Progenitor cell of endocrine pancreas (in vitro differentiated cells): ENCODE results near the gene POLR2L. TPM values are rescaled to one million over a fixed set of nuclear protein-coding genes. Genes with fewer than 3 reads are reported as not detected.

ENCODE experiments used
- DNase-seq: peaks from one replicate; pipeline ENCODE4 v3.0.0; 2021; ENCODE audit warnings: low spot score; ENCODE audit not compliant: unreplicated experiment
- H3K27ac Mint-ChIP-seq: 2 replicates; pipeline ENCODE4 v1.8.0; 2021; ENCODE audit warnings: mild to moderate bottlenecking, moderate library complexity, mixed read lengths
- H3K27me3 Mint-ChIP-seq: 2 replicates; pipeline ENCODE4 v1.8.0; 2021; ENCODE audit warnings: mixed read lengths
- H3K36me3 Mint-ChIP-seq: 2 replicates; pipeline ENCODE4 v1.8.0; 2022; ENCODE audit warnings: mixed read lengths; ENCODE audit not compliant: insufficient read depth
- H3K4me1 Mint-ChIP-seq: 2 replicates; pipeline ENCODE4 v1.8.0; 2021; ENCODE audit warnings: low read depth, mixed read lengths
- H3K4me3 Mint-ChIP-seq: 2 replicates; pipeline ENCODE4 v1.8.0; 2021; ENCODE audit warnings: low read depth, mild to moderate bottlenecking, moderate library complexity, mixed read lengths
- H3K9me3 Mint-ChIP-seq: 2 replicates; pipeline ENCODE4 v1.8.0; 2021; ENCODE audit warnings: low read depth, mixed read lengths
- CTCF ChIP-seq: fragments of 200-600 bp; sonication (generic); IDR thresholded peaks from one replicate; pipeline ENCODE4 v1.5.0; 2021; ENCODE audit warnings: antibody characterized with exemption, mild to moderate bottlenecking; ENCODE audit not compliant: unreplicated experiment
- total RNA-seq: library from RNA; stranded (reverse); gene quantifications from 2 replicates; pipeline ENCODE4 v1.2.1, GENCODE V29; 2021

Gene POLR2L
- total RNA-seq, 1 donor from 2014 or later, result 97.9 TPM

- H3K27ac Mint-ChIP-seq, result no peak overlapping the region
- no peak overlapping the region for H3K4me3 Mint-ChIP-seq
- peaks cover under 1% of the 10 kb centered on the region for H3K4me1 Mint-ChIP-seq
- H3K27me3 Mint-ChIP-seq, result no peaks in the 10 kb centered on the region
- H3K36me3 Mint-ChIP-seq, result no peaks in the 10 kb centered on the region
- DNase-seq, result no peak
- no peak for TF ChIP-seq CTCF
- no peaks in the 10 kb centered on the region for H3K9me3 Mint-ChIP-seq
Measured at GRCh38 chr11:802018-802617, 40.2 kb downstream of the POLR2L start.

DNA sequence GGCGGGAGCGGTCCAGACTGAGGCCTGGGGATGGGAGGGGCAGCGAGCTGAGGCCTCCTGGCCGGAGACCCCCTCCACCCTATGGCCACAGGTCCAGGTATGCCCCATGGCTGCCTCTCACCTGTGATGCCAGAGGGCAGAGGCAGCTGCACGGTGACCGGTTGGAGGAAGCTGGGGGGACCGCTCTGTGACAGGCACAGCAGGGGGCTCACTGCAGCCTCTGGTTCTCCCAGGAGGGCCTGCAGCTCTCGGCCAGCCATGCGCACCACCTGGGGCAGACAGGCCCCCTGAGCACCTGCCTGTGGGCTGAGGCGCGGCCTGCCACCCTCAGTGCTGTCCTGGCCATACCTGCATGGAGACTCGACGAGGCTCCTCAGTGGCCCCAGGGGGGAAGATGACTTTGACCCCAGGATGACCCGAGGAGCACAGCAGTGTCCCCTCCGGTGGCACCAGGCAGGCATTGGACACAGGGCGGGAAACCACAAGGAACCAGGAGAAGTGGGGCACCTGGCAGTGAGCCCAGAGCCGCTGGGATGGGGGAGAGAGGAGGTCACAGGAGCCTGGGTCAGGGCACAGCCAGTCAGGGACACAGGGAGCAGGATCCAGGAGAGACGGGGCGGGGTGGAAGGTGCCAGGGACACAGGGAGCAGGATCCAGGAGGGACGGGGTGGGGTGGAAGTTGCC is 41.1 kb downstream of the POLR2L start:
- Mint-ChIP-seq H3K36me3 (no peaks in the 10 kb centered on the region), H3K9me3 (no peaks in the 10 kb centered on the region), H3K27me3 (no peaks in the 10 kb centered on the region), H3K27ac (no peak overlapping the region), H3K4me3 (no peak overlapping the region), H3K4me1 (peaks cover 5% of the 10 kb centered on the region)
- DNase-seq, result no peak
- no peak for TF ChIP-seq CTCF

DNA sequence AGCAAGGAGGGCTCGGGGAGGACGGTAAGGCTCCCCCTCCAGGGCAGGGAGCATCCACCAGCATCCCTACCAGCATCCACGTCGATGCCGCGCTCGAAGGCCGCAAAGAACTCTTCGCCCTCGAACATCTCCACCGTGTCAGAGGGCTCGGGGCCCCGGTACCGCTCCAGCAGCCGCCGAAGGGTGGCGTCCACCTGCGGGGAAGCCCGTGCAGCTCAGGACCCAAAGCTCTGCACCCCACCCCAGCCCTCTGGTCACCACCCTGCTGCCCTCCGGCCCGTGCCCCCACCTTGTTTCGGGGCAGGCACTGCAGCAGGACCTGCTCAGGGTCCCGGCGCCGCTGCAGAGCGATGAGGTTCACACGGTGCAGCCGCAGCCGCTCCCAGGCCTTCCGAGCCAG is 41.9 kb downstream of the POLR2L start:
- no peak for DNase-seq
- Mint-ChIP-seq H3K9me3 (no peaks in the 10 kb centered on the region), H3K27ac (no peak overlapping the region), H3K4me3 (no peak overlapping the region), H3K4me1 (peaks cover 7% of the 10 kb centered on the region), H3K36me3 (no peaks in the 10 kb centered on the region), H3K27me3 (no peaks in the 10 kb centered on the region)
- no peak for TF ChIP-seq CTCF

DNA sequence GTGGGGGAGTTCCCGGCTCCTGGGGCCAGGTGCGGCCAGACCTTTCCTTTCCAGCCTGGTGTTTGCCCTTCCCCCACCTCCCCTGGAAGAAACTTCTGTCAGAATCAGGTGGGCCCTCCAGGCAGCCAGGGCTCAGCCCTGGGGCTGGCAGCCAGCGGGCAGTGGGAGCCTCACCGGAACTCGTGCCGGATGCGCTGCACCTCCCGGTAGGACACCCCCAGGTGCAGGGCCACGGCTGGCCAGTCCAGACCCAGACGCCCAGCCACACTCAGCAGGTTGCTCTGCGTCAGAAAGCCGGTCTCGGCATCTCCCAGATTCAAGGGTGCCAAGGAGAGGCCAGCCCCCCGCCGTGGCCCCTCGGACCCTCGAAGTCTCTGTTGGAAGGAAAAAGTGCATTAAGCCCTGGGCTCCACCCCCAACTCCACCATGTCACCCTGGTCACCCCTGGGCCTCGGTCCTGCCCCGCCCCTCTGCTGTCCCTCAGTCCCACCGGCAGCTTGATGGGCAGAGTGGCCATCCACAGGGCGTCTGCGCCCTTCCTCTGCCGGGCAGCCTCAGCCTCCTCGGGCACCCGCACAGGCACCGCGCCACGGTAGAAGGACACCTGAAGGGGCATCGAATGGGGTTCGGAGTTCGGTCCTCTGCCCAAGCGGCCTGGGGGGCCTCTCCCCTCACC is 42.5 kb downstream of the POLR2L start:
- DNase-seq, result no peak
- TF ChIP-seq CTCF, result no peak
- H3K27me3 Mint-ChIP-seq, result no peaks in the 10 kb centered on the region
- H3K4me1 Mint-ChIP-seq, result peaks cover 7% of the 10 kb centered on the region
- no peak overlapping the region for H3K27ac Mint-ChIP-seq
- H3K9me3 Mint-ChIP-seq, result no peaks in the 10 kb centered on the region
- H3K4me3 Mint-ChIP-seq, result peak overlapping the region; percentile 19
- no peaks in the 10 kb centered on the region for H3K36me3 Mint-ChIP-seq

GRCh38 chr11:798093-798713 is 44.1 kb downstream of the POLR2L start, which contains the start of gene SLC25A22:
Gene SLC25A22 (minus strand): TSS chr11:798281. CDS start chr11:795006, 3,275 bp downstream.
- Mint-ChIP-seq H3K27ac (peak within 1 kb of the TSS; percentile 92), H3K27me3 (no peaks in the 10 kb centered on the region), H3K9me3 (no peaks in the 10 kb centered on the region), H3K4me1 (peaks cover 7% of the 10 kb centered on the region), H3K36me3 (no peaks in the 10 kb centered on the region), H3K4me3 (peak within 1 kb of the TSS; percentile 82)
- peak; percentile 86 for DNase-seq
- peak; percentile 83 for TF ChIP-seq CTCF
